Osteoblast (primary cell): Measurements from ENCODE around the gene CIROP. TPM values are rescaled to one million over a fixed set of nuclear protein-coding genes. Genes with fewer than 3 reads are reported as not detected.

ENCODE experiments used
- DNase-seq: peaks from one replicate; pipeline ENCODE4 v3.0.0; 2011; ENCODE audit warnings: low spot score, mixed read lengths; ENCODE audit not compliant: insufficient read length; ENCODE audit errors: missing footprints
- H2AFZ ChIP-seq: 2 replicates; pipeline ENCODE4 v1.6.0; 2011; ENCODE audit warnings: mild to moderate bottlenecking, low read length
- H3K27ac ChIP-seq: 2 replicates; pipeline ENCODE4 v1.5.1; 2011; ENCODE audit warnings: mild to moderate bottlenecking, low read depth, low read length, moderate library complexity
- H3K27me3 ChIP-seq: 2 replicates; pipeline ENCODE4 v1.6.0; 2012; ENCODE audit warnings: mild to moderate bottlenecking, control low read depth, inconsistent platforms, low read length, moderate library complexity; ENCODE audit not compliant: insufficient read depth
- H3K36me3 ChIP-seq: 2 replicates; pipeline ENCODE4 v1.5.1; 2011; ENCODE audit warnings: mild to moderate bottlenecking, low read length, control low read depth, moderate library complexity; ENCODE audit not compliant: insufficient read depth
- H3K4me1 ChIP-seq: 2 replicates; pipeline ENCODE4 v1.5.1; 2011; ENCODE audit warnings: mild to moderate bottlenecking, low read length, control low read depth, moderate library complexity; ENCODE audit not compliant: insufficient read depth
- H3K4me2 ChIP-seq: 2 replicates; pipeline ENCODE4 v1.6.0; 2011; ENCODE audit warnings: mild to moderate bottlenecking, low read length; ENCODE audit not compliant: insufficient read depth
- H3K4me3 ChIP-seq: fragments of 200-600 bp; sonication (generic); 3 replicates; pipeline ENCODE4 v1.5.1; 2012; ENCODE audit warnings: mild to moderate bottlenecking, low read length, inconsistent platforms; ENCODE audit not compliant: insufficient read depth
- H3K79me2 ChIP-seq: 2 replicates; pipeline ENCODE4 v1.6.0; 2012; ENCODE audit warnings: mild to moderate bottlenecking, low read length, control low read depth, inconsistent platforms; ENCODE audit not compliant: insufficient read depth
- H3K9me3 ChIP-seq: 2 replicates; pipeline ENCODE4 v1.5.1; 2011; ENCODE audit warnings: low read depth, low read length, control low read depth
- H4K20me1 ChIP-seq: 2 replicates; pipeline ENCODE4 v1.6.0; 2012; ENCODE audit warnings: mild to moderate bottlenecking, low read length, control low read depth; ENCODE audit not compliant: insufficient read depth
- total RNA-seq: library from RNA; depleted of rRNA; stranded (reverse); fragments of >200 nt; gene quantifications from 2 replicates; pipeline ENCODE4 v1.2.3, GENCODE V29; 2012
- TF ChIP-seq, protein P1 (sequence below): IDR thresholded peaks from 2 replicates; pipeline ENCODE4 v1.5.1; 2011; ENCODE audit warnings: mild to moderate bottlenecking, low read depth, low read length, moderate library complexity; ENCODE audit errors: extremely low read depth

Gene CIROP
- total RNA-seq, 1 donor: not detected

DNA sequence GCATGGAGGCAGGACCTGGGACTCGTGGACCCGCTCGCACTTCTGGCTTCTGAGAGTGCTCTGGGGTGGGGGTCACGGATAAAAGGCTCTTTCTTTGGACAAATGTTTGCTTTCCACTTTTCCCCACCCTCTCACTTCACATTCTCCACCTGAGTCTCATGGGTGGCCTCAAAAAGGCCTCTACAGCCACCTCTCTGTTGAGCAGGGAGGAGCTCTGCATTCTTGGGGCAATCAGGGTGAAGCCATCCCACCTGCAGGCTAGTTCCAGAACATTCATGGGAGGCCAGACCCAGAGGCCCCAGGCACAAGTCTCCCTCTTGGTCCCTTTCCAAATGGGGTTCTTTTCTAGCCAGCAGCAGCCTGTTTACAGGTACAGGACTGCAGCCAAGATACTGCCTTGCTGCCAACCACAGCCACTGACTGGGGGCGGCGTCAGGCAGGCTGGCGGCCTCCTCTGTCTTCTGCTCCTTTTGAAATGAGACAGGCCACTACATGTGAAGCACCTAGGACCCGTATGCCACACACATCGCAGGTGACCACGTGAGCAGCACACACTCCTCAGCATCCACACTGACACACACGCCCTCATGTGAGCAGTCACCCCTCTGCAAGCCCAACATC, 32.5 kb upstream of the CIROP start:
- H3K4me2 ChIP-seq: no peak overlapping the region
- H3K4me3 ChIP-seq: no peak overlapping the region
- no peaks in the 10 kb centered on the region for H3K9me3 ChIP-seq
- no peak overlapping the region for H3K27ac ChIP-seq
- H2AFZ ChIP-seq: no peak overlapping the region
- H3K79me2 ChIP-seq: no peaks in the 10 kb centered on the region
- TF ChIP-seq, protein P1, sequence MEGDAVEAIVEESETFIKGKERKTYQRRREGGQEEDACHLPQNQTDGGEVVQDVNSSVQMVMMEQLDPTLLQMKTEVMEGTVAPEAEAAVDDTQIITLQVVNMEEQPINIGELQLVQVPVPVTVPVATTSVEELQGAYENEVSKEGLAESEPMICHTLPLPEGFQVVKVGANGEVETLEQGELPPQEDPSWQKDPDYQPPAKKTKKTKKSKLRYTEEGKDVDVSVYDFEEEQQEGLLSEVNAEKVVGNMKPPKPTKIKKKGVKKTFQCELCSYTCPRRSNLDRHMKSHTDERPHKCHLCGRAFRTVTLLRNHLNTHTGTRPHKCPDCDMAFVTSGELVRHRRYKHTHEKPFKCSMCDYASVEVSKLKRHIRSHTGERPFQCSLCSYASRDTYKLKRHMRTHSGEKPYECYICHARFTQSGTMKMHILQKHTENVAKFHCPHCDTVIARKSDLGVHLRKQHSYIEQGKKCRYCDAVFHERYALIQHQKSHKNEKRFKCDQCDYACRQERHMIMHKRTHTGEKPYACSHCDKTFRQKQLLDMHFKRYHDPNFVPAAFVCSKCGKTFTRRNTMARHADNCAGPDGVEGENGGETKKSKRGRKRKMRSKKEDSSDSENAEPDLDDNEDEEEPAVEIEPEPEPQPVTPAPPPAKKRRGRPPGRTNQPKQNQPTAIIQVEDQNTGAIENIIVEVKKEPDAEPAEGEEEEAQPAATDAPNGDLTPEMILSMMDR: no peak
- DNase-seq: no peak
- no peaks in the 10 kb centered on the region for H3K27me3 ChIP-seq
- no peaks in the 10 kb centered on the region for H3K36me3 ChIP-seq
- H3K4me1 ChIP-seq: peaks cover 6% of the 10 kb centered on the region
- H4K20me1 ChIP-seq: no peaks in the 10 kb centered on the region

DNA sequence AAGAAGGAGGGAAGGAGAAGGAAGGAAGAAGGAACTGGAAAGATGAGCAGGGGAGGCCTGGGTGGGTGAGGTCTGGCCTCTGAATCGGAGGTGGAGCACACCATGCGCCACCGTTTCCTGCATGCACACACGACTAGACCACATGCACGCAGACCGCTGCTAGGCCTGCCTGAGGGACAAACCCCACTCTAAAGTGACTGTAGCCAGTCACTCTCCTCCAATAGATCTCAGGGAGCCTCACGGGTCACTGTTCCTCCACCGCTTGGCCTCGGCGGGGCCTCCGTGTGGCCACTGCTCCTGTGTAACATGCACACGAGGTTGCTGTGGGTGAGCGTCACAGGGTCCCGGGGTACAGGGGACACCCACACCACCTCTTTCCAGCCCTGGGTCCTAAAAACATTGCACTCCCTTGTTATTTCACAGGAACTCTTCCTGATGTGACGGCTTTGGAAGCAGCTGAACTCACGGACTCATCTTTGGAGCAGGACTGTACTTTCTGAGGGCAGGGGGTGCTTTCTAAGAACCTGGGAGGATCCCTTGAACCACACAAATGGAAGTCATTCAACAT, 31.9 kb upstream of the CIROP start:
- Histone ChIP-seq H4K20me1 (no peaks in the 10 kb centered on the region), H2AFZ (no peak overlapping the region), H3K4me1 (no peaks in the 10 kb centered on the region), H3K4me3 (no peak overlapping the region), H3K4me2 (no peak overlapping the region), H3K27me3 (no peaks in the 10 kb centered on the region), H3K36me3 (no peaks in the 10 kb centered on the region), H3K79me2 (no peaks in the 10 kb centered on the region), H3K9me3 (no peaks in the 10 kb centered on the region), H3K27ac (no peak overlapping the region)
- TF ChIP-seq, protein P1: no peak
- no peak for DNase-seq

DNA sequence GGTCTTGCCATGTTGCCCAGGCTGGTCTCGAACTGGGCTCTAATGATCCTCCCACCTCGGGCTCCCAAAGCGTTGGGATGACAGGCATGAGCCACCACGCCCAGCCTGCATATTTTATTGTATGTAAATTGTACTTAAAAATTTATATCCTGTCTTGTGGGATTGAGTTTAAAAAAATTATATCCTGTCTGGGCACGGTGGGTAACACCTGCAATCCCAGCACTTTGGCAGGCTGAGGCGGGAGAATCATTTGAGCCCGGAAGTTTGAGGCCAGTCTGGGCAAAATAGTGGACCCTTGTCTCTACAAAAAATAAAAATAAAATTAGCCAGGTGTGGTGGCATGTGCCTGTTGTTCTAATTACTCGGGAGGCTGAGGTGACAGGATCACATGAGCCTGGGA, 28.2 kb upstream of the CIROP start:
- no peak overlapping the region for H2AFZ ChIP-seq
- no peak for DNase-seq
- no peak overlapping the region for H3K4me3 ChIP-seq
- H3K27ac ChIP-seq: no peak overlapping the region
- H3K79me2 ChIP-seq: no peaks in the 10 kb centered on the region
- H4K20me1 ChIP-seq: no peaks in the 10 kb centered on the region
- peaks cover 3% of the 10 kb centered on the region for H3K27me3 ChIP-seq
- H3K9me3 ChIP-seq: no peaks in the 10 kb centered on the region
- no peak overlapping the region for H3K4me2 ChIP-seq
- TF ChIP-seq, protein P1: no peak
- no peaks in the 10 kb centered on the region for H3K36me3 ChIP-seq
- no peaks in the 10 kb centered on the region for H3K4me1 ChIP-seq

DNA sequence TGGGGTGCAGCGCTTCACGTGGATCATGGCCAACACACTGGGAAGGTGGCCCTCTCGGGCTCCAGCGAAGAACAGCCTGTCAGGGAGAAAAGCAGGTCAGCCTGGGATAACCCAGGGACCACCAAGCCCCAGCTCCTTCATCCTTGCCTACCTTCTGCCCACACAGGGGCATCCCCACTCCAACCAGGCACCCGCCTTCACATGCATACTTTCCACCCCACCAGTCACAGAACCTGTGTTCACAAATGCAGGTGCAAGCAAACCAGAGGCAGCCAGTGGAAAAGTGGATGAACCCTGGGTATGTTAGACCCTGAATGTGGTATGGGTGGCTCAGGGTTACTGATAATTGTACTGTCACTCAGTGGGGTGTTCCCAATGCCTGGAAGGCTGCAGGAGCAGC, 26.7 kb upstream of the CIROP start:
- Histone ChIP-seq H3K4me2 (no peak overlapping the region), H3K4me1 (no peaks in the 10 kb centered on the region), H3K9me3 (no peaks in the 10 kb centered on the region), H3K4me3 (no peak overlapping the region), H3K27ac (no peak overlapping the region), H3K79me2 (no peaks in the 10 kb centered on the region), H4K20me1 (no peaks in the 10 kb centered on the region), H2AFZ (no peak overlapping the region), H3K36me3 (no peaks in the 10 kb centered on the region), H3K27me3 (peaks cover 3% of the 10 kb centered on the region)
- DNase-seq: no peak
- TF ChIP-seq, protein P1: no peak
